ENCODE measurements around the gene TM7SF2.

DNA sequence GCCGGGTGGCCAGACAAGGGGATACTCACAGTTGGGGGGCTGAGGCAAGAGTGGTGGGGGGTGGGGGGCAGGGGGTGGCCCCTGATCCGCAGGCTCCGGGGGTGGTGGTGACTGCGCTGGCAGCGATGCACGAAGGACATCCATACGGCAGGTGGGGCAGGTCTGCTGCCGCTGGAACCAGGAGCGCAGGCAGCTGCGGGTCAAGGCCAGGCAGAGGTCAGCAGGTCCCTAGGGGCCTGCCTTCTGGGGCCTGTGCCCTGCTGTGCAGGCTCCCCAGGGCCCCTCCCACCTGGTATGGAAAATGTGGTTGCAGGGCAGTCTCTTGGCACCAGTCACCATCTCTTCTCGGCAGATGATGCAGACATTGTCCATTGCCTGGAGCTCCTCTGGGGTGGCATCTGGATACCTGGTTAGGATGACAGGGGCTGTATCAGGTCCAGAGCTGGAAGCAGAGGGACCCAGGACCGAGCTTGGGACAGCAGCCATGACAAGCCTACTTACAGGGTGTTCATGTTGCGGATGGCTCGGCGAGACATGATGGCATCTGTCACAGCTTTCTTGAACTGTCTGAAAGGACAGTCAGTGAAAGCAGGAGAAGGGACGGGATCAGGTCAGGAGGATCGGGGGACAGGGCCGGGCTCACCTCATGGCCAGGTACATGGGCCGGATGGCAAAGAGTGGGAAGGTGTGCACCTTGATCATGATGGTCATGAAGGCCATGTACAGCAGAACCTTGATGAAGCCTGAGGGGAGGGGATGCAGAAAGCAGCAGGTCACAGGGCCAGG is 19.2 kb downstream of the TM7SF2 start:
- TF ChIP-seq, protein P1, sequence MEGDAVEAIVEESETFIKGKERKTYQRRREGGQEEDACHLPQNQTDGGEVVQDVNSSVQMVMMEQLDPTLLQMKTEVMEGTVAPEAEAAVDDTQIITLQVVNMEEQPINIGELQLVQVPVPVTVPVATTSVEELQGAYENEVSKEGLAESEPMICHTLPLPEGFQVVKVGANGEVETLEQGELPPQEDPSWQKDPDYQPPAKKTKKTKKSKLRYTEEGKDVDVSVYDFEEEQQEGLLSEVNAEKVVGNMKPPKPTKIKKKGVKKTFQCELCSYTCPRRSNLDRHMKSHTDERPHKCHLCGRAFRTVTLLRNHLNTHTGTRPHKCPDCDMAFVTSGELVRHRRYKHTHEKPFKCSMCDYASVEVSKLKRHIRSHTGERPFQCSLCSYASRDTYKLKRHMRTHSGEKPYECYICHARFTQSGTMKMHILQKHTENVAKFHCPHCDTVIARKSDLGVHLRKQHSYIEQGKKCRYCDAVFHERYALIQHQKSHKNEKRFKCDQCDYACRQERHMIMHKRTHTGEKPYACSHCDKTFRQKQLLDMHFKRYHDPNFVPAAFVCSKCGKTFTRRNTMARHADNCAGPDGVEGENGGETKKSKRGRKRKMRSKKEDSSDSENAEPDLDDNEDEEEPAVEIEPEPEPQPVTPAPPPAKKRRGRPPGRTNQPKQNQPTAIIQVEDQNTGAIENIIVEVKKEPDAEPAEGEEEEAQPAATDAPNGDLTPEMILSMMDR (IDR thresholded peaks at IDR 0.05) = no peak
- no peak for TF ChIP-seq POLR2A (IDR thresholded peaks at IDR 0.05)
